Posterior vena cava (tissue), 2 donors: ENCODE measurements around the gene HDAC8. TPM values are rescaled to one million over a fixed set of nuclear protein-coding genes. Genes with fewer than 3 reads are reported as not detected.
"Not testable (repeated sequence)": the region's sequence is repeated elsewhere in the genome, so short reads cannot be mapped to it uniquely, and the experiment has no call there.

ENCODE experiments used
- DNase-seq: peaks from one replicate; pipeline ENCODE4 v3.0.0-alpha.2; 2020; ENCODE audit warnings: low spot score
- intact Hi-C, 2 donors: fragments of 100-400 bp; cut with DNase I; formaldehyde crosslinking; loops; one replicate each; pipeline versions ENCODE4 v1.14.1 to v1.14.2; 2022 to 2023
- total RNA-seq, 2 donors: library from RNA; stranded (reverse); fragmentation: NEBNext Ultra II Directional; extraction: Animal tissue kit (Norgen Biotek cat#: 25700); gene quantifications; one replicate each; pipeline ENCODE4 v1.2.1, GENCODE V29; 2021
- donor health status: DM: yes; HTN: yes; CAD: no.
- donor health status: DM: yes; HTN: yes; CAD: no.

HDAC8 gene
- total RNA-seq, 2 donors from 2014 or later = 24.7 to 25.6 TPM

GRCh38 chrX:72540318-72540717 is 32.3 kb downstream of the HDAC8 start:
- intact Hi-C loops = no loop called here
- no peak for DNase-seq

GRCh38 chrX:72539822-72540221 is 32.8 kb downstream of the HDAC8 start:
- no peak for DNase-seq
- intact Hi-C loops = no loop called here

- no peak for DNase-seq
- intact Hi-C loops = no loop called here
Observed at GRCh38 chrX:72536542-72536941, 36.1 kb downstream of the HDAC8 start.

GRCh38 chrX:72532366-72532765 is 40.3 kb downstream of the HDAC8 start:
- no peak for DNase-seq
- intact Hi-C loops = no loop called here

- intact Hi-C loops = no loop called here
- DNase-seq = no peak
Observed at GRCh38 chrX:72526534-72527508, 45.8 kb downstream of the HDAC8 start.

GRCh38 chrX:72498782-72499181 is 73.9 kb downstream of the HDAC8 start:
- DNase-seq = no peak
- intact Hi-C loops = no loop called here

GRCh38 chrX:72495046-72495445 is 77.6 kb downstream of the HDAC8 start:
- DNase-seq = no peak

GRCh38 chrX:72492499-72492898 is 80.1 kb downstream of the HDAC8 start:
- intact Hi-C loops = no loop called here
- DNase-seq = no peak

More at GRCh38 chrX:72495046-72495445, 77.6 kb downstream of the HDAC8 start:
- intact Hi-C loops = no loop called here

- intact Hi-C loops, DNase-seq: not testable (repeated sequence)
Observed at GRCh38 chrX:72490221-72490620, 82.4 kb downstream of the HDAC8 start.

- intact Hi-C loops = no loop called here
- DNase-seq = no peak
Observed at GRCh38 chrX:72487661-72488060, 85.0 kb downstream of the HDAC8 start.

GRCh38 chrX:72479324-72480274 is 93.0 kb downstream of the HDAC8 start:
- intact Hi-C loops = no loop called here
- DNase-seq = no peak

GRCh38 chrX:72478853-72479252 is 93.8 kb downstream of the HDAC8 start:
- no peak for DNase-seq
- intact Hi-C loops = no loop called here

- DNase-seq = no peak
Observed at GRCh38 chrX:72478351-72478750, 94.3 kb downstream of the HDAC8 start.

GRCh38 chrX:72477781-72478181 is 94.9 kb downstream of the HDAC8 start:
- intact Hi-C loops = no loop called here
- DNase-seq = no peak

More at GRCh38 chrX:72478351-72478750, 94.3 kb downstream of the HDAC8 start:
- intact Hi-C loops = no loop called here

GRCh38 chrX:72477376-72477775 is 95.3 kb downstream of the HDAC8 start:
- no peak for DNase-seq
- intact Hi-C loops = no loop called here

GRCh38 chrX:72475952-72476668 is 96.5 kb downstream of the HDAC8 start:
- DNase-seq = no peak
- intact Hi-C loops = no loop called here

GRCh38 chrX:72475338-72475737 is 97.3 kb downstream of the HDAC8 start:
- DNase-seq = no peak
- intact Hi-C loops = no loop called here

- DNase-seq = no peak
- intact Hi-C loops = no loop called here
Observed at GRCh38 chrX:72470532-72471223, 102.0 kb downstream of the HDAC8 start.

GRCh38 chrX:72470117-72470516 is 102.5 kb downstream of the HDAC8 start:
- intact Hi-C loops = no loop called here
- DNase-seq = no peak
